GM12864 (cell line): ENCODE results near the gene CCT3.
A peak's percentile ranks its signal among the peaks of the same experiment; 100 is the strongest.

Source experiments
- DNase-seq: peaks from one replicate; pipeline ENCODE4 v3.0.0-alpha.2; 2011; ENCODE audit warnings: low read depth
- H3K4me3 ChIP-seq: 2 replicates; pipeline ENCODE4 v1.5.1; 2011; ENCODE audit warnings: mild to moderate bottlenecking, low read depth, low read length, control low read depth
- CTCF ChIP-seq: IDR thresholded peaks from 2 replicates; pipeline ENCODE4 v1.5.1; 2011; ENCODE audit warnings: low read depth, mild to moderate bottlenecking, moderate library complexity, low read length, control low read depth, inconsistent platforms; ENCODE audit errors: missing control alignments

Gene CCT3

GRCh38 chr1:156384658-156385057 is 46.6 kb upstream of the CCT3 start:
- no peak for DNase-seq
- H3K4me3 ChIP-seq = no peak overlapping the region
- no peak for TF ChIP-seq CTCF

GRCh38 chr1:156384007-156384406 is 45.9 kb upstream of the CCT3 start:
- H3K4me3 ChIP-seq = no peak overlapping the region
- DNase-seq = no peak
- no peak for TF ChIP-seq CTCF

- H3K4me3 ChIP-seq = no peak overlapping the region
- peak; percentile 98 for TF ChIP-seq CTCF
- no peak for DNase-seq
These were observed 44.9 kb upstream of the CCT3 start for GRCh38 chr1:156383023-156383422.

GRCh38 chr1:156382561-156382960 is 44.5 kb upstream of the CCT3 start:
- DNase-seq = no peak
- no peak for TF ChIP-seq CTCF
- H3K4me3 ChIP-seq = no peak overlapping the region

GRCh38 chr1:156379420-156380165 is 41.5 kb upstream of the CCT3 start:
- TF ChIP-seq CTCF = no peak
- no peak for DNase-seq
- H3K4me3 ChIP-seq = no peak overlapping the region

GRCh38 chr1:156378557-156378956 is 40.5 kb upstream of the CCT3 start:
- TF ChIP-seq CTCF = no peak
- DNase-seq = no peak
- no peak overlapping the region for H3K4me3 ChIP-seq

- no peak for DNase-seq
- H3K4me3 ChIP-seq = no peak overlapping the region
These were observed 39.1 kb upstream of the CCT3 start for GRCh38 chr1:156376958-156377919.

More at GRCh38 chr1:156376958-156377919, 39.1 kb upstream of the CCT3 start:
- TF ChIP-seq CTCF = no peak
